8988T (cell line): ENCODE measurements around the gene BTBD9.

Experiments used
- DNase-seq: peaks from one replicate; pipeline ENCODE4 v3.0.0; 2011

BTBD9 gene

DNA sequence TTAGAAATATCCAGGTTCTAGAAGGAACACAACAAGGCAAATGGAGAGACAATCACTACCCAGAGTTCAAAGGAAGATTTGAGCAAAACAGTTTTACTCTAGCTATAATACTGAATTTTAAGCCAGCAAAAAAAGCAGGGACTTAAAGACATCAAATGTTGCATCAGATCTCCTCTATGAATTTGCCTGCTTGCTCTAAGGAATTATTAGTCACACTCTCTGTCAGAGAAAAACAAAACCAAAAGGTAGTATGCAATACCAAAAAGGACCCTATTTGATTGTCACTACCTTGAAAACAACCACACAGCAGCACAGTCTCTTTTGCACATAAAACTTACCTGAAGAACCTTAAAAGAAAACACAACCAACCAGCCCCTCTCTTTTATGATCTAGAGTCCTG lies 46.3 kb downstream of the BTBD9 start:
- DNase-seq, result no peak

DNA sequence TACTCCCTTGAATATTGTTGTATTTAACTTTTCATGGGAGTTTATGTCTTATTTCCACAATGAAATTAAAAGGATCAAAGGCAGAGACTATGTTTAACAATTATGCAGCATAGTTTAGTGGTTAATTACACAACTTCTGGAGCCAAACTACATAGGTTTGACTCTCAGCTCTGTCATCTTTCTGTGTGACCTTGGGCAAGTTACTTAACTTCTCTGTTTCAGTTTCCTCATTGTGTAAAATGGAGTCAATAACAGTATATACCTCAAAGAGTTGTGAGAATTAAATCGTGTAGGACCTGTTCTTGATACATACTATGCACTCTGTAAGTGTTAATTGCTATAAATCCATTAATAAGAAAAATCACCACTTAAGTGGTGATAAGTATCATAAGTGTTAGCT lies 48.3 kb downstream of the BTBD9 start:
- no peak for DNase-seq

DNA sequence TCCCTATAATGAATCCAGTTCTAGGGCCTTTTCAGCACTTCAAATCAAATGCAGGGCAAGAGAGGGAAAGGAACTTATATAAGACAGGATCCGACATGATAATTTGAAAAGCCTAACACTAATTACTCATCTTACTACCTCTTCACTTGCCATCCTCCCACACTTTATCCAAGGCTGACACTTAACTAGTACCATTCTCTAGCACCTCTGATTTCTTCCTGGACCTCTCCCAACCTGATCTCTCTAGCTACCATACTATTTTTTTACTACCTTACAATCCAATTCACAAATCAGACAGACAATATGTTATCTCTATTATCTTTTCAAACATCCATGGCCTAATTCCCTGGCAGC lies 50.4 kb downstream of the BTBD9 start:
- DNase-seq, result no peak

DNA sequence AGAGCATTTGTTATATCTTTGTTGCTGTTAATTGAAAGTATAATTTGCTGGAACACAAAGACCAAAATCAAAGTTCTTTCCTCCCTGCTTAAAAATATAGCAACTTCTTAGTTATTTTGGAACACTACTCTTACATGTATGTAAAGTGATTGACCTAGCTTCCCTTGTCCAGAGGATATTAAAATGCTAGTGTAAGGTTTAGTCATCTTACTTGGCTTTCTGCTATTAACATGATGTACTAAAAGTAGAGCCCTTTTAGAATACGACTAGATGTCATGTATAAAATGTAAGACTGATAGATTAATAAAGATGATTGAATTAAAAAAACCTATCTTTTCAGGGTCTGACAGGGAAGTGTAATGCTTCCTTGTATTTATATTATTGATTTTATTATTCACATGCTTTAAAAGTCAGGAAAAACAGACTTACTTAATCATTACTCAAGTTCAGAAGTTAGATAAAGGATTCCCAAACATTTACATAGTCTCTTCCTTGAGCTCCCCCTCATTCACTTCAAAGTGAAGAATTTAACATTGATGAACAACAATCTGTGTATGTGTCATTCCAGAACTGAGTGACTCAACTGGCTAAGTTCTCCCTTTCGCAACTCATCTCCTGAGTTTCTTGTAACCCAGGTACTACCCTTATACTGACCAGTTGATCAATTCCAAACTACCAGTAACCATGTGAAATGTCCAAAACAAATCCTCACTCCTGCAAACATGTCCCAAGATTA lies 50.9 kb downstream of the BTBD9 start:
- DNase-seq, result no peak

- DNase-seq, result no peak
Measured at GRCh38 chr6:38587766-38588362, 51.9 kb downstream of the BTBD9 start.

GRCh38 chr6:38586992-38587391 lies 52.7 kb downstream of the BTBD9 start:
- no peak for DNase-seq

DNA sequence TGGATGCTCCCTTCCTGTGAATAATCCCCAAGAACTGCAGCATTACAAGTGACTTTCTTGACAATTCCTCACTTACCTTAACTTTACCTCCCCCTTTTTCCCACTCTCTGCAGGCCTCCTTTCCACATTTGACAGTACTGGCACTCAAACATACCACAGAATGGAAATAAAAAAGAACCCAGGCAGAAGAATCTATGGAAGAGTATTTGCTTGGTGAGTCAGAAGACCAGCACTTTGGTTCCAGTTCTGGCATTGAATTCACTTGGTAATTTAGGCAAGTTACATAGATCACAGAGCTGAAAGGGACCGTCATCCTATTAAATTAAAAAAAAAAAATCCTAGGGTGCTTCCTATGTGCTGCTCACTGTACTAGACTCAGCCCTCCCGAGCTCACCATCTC lies 55.0 kb downstream of the BTBD9 start:
- no peak for DNase-seq

DNA sequence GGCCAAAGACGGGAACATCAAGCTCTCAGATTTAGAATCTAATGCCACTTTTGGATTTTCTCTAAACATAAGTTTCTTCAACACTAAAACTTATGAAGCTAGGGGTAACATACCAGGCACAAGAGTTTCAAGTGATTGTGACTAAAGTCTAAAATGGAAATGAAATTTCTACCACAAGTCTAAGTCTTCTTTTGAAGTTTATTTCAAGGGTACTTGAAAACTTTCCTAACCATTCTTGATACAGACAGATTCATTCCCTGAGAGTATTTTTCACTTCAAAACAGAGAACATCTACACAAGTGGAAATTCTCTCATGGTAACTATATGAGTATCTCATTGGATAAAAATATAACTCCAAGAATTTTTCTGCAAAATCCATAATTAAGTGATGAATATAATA lies 56.2 kb downstream of the BTBD9 start:
- no peak for DNase-seq

- no peak for DNase-seq
Measured at GRCh38 chr6:38580030-38580429, 59.7 kb downstream of the BTBD9 start.

- DNase-seq, result no peak
Measured at GRCh38 chr6:38579010-38579628, 60.6 kb downstream of the BTBD9 start.

GRCh38 chr6:38578075-38578474 lies 61.7 kb downstream of the BTBD9 start:
- DNase-seq, result no peak

- no peak for DNase-seq
Measured at GRCh38 chr6:38577492-38577891, 62.2 kb downstream of the BTBD9 start.

DNA sequence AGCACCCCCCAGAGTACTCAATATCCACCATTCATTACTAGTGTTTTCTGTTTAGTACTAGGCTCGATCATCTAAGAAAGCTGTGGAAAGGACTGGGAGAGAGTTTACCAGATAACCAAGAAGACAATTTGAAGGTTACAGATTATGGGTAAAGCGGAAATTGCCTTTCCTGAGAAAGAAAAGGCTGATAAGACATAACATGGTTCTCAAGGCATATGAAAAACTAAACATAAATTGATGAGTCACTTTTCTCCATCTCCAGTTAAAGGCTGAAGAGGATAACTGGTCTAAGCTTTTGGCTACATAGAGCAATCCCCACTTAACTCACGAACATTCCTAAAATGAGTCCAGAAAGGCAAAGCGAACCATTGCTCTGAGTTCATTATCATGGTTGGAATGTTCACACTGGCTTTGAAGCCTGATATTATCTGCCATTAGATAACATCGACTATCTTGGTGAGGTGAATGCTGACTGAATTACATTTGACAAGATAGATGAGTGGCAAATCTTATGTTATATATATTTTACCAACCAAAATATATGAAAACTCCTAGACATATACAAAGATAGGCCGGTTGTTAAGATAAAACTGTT lies 65.8 kb downstream of the BTBD9 start:
- no peak for DNase-seq

GRCh38 chr6:38572186-38572813 lies 67.4 kb downstream of the BTBD9 start:
- no peak for DNase-seq

GRCh38 chr6:38571721-38572120 lies 68.0 kb downstream of the BTBD9 start:
- DNase-seq, result no peak

- no peak for DNase-seq
Measured at GRCh38 chr6:38570750-38571149, 69.0 kb downstream of the BTBD9 start.

DNA sequence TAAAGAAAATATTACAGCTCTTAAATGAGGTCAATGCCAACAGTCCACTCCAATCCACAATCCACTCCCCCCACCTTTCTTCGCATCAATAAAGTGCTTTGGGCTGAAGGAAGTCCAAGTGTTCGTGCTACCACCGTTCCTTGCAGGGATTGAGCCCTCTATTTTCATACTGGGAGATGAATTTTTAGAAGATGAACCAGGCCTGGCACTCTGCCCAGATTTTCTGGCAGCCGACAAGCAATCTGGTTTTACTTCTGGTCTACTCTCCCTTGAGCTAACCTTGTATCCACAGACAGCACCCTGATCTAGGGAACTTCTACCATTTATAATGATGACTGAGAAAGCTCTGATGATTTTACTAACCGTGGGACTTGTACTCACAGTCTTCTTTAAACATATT lies 72.3 kb downstream of the BTBD9 start:
- DNase-seq, result no peak

GRCh38 chr6:38566295-38567030 lies 73.3 kb downstream of the BTBD9 start:
- DNase-seq, result no peak

DNA sequence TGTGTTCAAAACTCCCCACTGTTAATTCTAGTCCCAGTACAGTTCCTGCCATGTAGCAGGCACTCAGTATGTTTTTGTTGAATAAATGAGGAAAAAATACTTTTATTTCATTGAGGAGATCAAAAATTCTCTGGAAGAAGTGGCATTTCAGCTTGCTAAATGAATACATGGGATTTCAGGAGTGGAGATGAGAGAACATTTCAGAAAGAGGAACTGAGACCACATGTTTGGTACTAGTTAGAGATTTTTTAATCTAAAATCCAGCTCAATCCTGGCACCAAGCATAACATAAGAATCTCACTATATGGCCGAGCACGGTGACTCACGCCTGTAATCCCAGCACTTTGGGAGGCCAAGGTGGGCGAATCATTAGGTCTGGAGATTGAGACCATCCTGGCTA lies 75.4 kb downstream of the BTBD9 start:
- DNase-seq, result no peak

- DNase-seq, result no peak
Measured at GRCh38 chr6:38555606-38556005, 84.1 kb downstream of the BTBD9 start.

GRCh38 chr6:38554700-38555413 lies 84.9 kb downstream of the BTBD9 start:
- DNase-seq, result no peak

DNA sequence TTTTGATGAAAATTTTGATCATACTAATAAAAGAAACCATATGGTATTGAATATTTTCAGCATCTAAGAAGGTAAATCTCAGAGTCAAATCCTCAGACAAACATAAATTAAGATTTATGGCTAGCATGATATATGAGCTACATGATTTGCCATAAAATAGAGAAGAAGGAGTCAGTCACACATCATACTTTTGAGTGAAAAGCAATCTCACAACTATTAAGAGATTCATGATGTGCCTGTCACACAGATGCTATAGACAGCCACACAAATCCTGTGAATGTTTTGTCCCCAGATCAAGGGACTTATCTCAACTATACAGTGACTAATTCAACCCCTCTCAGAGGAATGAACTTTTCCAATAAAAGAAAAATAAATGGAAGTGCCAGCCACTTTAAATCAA lies 85.7 kb downstream of the BTBD9 start:
- DNase-seq, result no peak
